CD4-positive, alpha-beta T cell treated with Interferon gamma for 1 hour (primary cell): Measurements from ENCODE around the gene SNX3.

Experiments
- DNase-seq: peaks from one replicate; pipeline ENCODE4 v3.0.0-alpha.2; 2020

SNX3 gene

DNA sequence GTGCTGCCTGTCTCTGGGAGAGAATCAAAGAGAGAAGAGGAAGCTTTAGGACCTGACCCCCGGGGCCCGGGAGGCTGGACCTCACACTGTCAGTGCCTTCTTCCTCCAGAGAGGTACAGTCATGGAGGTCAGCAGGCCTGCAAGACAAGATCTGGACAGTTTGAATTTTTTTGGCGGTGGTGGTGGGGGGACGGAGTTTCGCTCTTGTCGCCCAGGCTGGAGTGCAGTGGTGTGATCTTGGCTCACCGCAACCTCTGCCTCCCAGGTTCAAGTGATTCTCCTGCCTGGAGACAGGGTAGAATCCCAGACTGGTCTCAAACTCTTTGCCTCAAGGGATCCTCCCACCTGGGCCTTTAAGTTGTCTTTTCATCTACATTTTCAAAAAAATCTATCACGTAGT is 60.7 kb downstream of the SNX3 start:
- DNase-seq, result no peak

DNA sequence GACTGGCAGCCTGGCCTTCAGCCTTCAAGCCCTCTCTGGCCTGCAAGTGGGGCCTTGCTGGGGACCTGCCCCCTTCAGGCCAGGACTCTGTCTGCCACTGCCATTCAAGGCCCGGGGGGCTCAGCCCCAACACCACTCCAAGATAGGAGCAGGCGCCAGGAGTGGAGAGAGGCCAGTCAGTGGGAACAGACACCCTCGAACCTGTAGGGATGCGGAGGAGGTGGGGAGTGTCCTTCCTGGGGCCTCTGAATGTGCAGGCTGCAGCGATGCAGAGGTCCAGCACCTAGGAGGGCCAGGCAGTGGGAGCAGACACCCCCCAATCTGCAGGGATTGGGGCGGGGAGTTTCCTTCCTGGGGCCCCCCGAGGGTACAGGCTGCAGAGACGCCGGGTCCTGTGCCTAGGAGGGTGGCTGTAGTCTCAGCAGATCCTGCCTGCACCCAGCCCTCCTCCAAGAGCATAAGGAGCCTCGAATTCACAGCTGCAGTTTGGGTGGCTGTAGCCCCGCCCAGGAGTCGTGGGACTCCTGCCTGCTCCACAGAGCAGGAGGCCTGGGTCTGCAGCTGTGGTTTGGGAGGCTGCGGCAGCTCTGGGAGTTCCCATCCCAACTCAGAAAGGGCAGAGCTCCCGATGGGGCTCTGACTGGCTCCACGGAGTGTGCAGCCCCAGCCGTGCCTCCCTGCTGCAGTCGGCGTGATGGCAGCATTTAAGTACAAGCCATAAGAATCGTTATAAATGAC is 61.9 kb downstream of the SNX3 start:
- DNase-seq, result no peak

DNA sequence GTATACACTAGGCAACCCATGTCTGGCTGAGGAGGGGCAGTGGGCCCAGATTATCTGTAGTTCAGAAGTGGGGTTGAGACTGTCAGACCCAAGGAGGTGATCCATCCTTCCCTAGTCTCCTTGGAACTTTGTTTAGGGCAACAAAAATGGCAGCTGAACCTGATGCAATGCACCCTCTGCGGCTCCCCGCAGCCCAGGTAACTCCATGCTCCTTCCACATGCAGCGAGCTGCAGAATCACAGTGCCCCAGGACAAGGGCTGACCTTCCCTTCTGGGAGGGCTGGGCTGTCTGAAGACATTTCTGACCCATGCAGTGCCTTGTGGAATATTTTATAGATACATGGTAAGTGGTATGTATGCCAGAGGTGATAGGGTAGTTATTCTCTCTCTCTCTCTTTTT is 65.6 kb downstream of the SNX3 start:
- no peak for DNase-seq

DNA sequence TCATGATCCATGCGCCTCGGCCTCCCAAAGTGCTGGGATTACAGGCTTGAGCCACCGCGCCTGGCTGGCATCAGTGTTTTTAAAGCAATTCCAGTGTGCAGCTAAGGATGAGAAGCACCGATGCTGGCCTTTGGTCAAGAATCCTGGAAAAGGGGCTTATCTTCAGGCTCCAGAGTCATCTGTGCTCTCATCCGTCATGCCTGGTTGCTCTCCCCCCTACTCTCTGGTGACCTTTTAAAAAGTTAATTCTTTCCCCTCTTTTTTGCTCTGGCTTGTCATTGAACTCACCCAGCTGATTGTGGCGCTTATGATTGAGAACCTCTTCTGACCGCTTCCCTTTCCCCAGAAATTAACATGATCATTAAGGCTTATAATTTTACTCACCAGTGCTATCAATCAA is 66.3 kb downstream of the SNX3 start:
- no peak for DNase-seq

DNA sequence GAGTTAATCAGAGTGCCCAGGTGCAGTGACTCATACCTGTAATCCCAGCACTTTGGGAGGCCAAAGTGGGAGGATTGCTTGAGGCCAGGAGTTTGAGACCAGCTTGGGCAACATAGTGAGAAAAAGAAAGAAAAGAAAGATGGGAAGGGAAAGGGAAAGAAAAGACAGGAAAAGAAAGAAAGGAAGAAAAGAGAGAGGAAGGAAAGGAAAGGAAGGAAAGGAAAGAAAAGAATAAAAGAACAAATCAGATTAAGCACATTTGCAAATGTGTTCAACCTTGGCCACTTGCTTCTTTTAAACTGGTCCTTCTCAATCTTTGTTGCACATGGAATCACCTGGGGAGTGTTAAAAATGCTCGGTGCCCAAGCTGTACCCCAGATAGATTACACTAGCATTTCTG is 67.0 kb downstream of the SNX3 start:
- no peak for DNase-seq

DNA sequence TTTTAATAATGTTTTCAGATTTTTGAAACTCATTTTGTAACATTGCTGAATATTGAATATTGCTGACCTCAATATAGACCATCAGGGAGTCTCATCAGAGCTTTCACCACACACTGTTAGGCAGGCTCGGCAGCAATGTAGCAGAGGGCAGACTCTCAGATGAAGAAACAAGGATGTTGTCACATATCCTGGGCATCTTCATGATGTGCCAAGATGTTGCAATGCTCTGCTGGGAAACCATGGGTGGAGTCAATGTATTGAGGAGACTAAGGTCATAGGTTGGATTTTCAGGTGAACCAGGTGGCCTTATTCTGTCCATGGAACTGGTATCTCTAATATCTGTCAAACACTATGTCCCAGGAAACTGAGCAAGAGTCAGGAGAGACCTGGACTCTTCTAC is 67.7 kb downstream of the SNX3 start:
- no peak for DNase-seq

DNA sequence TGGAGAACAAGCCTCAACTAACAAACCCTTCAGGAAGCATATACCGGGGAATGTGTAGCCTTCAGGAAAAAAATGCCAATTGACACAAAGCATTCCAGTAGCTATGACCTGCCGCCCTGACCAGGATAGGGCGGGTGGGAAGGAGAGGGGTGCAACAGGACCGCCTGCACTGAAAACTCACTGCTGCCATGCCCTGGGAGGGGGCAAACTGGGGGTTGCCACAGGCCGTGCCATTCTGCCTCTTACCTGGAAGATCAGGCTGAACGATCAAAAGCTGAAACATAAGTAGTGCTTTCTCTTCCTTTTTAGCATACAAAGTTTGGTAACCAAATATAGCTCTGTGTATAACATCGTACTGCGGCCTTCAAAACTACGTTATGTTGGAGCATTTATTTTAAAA is 73.3 kb downstream of the SNX3 start:
- DNase-seq, result no peak

DNA sequence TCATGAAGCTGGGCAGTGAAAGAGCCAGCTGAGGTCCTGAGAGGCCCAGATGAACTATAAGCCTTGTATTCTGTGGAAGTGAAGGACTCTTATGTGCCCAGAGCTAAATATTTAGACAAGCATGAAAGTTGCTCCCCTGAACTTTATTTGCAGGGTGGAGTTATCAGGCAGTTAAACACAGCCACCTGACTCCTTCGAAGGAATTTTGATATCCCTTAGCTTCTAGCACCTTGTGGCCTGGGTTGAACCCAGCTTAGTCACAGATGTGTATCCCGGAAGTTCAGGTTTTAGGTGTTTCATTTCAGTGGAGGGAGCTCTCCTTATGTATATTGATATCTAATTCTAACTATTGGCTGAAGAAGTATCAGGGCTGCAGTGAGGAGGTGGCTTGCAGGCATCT is 74.6 kb downstream of the SNX3 start:
- DNase-seq, result no peak

DNA sequence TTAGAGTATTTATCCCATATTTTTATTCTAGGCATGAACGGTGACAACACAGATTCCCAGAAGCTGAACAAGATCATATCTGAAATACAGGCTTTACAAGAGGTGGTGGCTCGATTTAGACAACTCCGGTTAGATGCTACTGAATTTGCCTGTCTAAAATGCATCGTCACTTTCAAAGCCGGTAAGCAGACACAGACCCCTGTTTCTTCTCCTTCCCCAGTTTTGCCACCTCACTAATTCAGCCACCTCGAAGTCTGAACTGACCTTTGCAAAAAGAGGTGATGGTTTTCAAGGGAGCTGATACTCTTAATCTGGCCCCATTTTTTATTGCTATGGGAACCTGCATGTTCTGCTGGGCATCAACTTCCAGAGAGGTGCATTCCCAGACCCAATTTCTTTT is 80.1 kb downstream of the SNX3 start:
- DNase-seq, result no peak

DNA sequence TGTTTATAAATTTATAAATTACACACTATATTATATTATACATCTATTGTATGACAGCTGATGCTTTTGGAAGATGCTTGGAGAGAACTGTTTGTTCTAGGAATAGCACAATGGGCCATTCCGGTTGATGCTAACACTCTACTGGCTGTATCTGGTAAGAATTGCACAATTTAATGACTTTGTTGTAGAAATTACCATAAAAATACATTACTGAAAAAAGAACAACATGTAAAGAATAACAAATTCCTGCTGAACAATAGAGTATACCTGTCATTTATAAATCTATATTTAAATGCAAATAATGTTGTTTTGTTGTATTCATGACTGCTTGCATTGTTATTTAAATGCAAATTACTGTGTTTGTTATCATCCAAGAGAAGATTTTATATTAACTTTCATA is 80.6 kb downstream of the SNX3 start:
- no peak for DNase-seq

DNA sequence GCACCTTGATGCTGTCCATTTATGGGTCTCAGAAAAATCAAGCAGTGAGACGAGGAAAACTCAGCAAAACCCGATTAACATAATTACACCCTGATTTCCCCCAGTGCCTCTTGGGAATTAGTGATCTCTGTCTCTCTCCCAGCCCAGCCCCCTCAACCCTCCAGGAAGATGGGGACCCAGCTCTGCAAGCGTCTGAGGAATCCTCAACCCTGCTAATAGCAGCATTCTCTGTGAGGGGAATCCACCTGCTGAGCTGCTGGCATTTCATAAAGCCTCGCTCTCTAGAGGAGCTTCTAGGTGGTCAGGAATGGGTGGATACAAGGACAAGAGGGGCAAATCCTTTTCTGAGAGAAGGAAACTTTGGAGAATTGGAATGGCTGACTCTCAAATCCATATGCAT is 81.1 kb downstream of the SNX3 start:
- DNase-seq, result no peak

DNA sequence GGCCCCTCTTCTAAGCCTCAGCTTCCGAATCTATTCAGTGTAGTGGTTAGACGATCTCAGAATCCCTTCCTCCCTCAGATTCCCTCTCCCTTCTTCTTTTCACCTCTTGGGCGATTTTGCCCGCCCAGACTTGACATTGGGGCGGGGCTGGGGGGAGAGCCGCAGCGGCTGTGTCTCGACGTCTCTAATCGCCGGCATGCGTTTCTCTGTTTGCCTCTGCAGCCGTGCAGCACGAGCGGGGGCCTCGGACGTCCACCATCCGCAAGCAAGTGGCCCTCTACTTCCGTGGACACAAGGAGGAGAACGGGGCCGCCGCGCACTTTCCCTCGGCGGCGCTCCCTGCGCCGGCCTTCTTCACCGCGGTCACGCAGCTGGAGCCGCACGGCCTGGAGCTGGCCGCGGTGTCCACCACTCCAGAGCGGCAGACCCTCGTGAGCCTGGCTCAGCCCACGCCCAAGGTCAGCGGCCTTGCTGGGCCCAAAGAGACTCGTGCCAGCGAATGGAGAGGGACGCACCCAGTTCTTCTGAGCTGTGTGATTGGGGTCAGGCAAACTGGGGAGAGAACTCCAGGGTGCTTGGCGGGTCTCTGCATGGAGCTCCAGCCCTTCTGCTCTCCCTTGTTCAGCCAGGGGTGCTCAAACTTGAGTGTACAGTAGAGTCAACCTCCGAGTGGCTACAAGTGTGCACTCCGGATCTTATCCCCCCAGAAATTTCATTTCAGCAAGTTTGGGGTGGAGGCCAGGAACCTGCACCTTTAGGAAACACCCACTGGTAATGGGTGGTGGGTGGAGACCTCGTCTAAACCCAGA is 84.4 kb downstream of the SNX3 start:
- DNase-seq, result no peak

DNA sequence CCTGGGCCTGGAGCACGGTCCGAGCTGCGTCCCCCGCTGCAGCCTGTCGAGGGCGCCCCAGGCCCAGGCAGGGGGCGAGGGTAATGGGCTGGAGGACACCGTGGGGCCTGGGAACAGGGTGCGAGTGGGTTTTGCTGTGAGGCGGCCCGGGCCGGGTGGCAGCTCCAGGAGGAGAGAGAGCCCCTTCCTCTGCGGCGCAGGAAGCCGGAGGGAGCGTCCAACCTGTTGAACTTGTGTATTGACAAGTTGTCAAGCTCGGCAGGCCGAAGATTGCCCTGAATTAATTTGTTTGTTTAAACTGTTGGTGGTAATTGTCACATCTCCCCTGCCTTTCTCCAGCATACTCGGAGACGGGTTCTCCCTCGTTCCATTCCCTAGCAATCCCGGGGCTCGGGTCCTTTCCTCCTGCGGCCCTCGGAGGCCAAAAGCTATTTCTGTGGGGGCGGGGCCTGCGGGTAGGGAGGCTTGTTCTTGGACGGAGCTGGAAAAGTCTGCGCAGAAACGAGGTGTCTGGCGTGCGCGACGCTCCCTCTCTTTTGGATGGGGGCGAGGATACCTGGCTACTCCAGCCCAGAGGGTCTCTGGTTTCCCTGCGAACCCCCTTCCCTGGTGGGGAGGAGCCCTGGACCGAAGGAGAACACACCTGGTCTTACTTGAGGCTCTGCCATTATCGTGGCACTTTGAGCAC is 85.1 kb downstream of the SNX3 start:
- no peak for DNase-seq

DNA sequence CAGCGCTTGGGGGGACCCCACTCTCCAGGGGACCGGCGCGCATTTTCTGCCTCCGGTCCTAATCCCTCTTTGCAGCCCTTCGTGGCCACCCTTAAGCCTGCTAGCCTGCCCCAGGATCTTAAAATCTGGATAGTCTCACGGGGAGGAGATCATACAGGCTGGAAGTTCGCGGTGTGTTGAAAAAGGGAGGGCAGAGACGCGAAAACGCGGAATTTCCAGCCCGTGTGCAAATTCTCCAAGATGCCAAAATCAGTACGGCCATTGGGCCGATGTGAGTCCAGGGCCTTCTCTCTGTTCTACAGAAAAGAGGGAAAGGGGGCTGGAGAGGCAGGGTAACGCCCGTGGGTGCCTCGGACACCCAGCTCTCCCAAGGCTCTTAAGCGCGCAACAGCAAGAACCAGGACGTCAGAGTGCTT is 85.7 kb downstream of the SNX3 start:
- no peak for DNase-seq

DNA sequence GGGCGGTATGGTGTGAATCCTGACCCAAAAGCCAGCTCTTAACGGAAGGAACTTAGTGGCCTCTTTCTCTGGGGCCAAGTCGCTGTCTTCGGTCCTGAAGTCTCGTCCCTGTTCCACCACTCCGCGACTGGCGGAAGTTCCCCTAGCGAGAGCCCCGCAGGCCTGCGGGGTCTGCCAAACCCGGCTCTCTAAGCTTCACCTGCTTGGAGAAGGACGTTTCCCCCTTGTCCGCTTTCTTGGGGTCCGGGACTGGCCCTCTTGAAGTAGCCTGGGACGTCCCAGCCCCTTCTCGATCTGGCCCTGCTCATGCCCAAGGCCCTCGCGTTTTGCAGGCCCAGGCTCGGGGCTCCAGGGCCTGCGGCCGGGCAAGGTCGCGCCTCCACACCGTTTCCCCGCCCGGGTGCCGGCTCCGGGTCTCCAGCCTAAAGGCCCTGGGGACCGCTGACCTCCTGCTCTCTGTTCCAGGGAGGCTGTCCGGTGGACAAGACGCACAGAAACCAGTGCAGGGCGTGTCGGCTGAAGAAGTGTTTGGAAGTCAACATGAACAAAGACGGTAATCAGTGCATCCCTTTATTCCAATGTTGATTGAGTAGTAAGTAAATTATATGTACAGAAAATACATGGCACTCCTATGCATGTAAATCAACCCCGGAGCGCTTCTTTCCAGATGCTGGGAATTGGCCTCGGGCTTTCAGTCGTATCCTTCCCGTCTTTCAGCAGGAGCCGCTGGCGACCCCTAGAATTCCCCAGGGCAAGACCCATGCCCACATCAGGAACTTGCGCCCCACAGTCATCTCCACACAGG is 86.3 kb downstream of the SNX3 start:
- DNase-seq, result no peak

DNA sequence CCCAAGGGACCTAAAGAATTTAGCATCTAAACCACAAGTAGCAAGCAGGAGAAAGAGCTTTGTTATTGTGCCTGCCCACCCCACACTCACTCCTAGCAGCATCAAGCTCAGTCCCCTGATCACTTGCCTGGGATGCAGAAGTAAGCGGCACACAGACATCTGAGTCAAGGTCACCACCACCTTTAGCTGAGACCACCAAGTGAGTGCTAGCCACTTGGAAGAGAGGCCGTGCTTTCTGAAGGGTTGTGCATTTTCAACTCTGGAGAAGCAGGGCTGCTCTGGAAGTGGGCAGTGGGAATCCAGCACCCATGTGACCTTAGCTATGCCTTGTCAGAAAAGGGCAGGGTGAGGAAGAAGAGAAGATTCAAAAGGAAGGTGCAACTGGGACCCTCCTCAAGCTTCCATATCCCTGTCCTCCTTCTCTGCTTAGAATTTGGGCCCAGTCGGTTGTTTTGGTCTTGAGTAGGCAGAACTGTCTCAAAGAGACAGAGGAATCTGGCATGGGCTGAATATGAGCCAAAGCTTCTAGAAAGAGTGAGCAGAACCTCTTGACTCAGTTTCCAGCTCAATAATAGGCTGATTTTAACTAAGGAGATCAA is 88.8 kb downstream of the SNX3 start:
- DNase-seq, result no peak

DNA sequence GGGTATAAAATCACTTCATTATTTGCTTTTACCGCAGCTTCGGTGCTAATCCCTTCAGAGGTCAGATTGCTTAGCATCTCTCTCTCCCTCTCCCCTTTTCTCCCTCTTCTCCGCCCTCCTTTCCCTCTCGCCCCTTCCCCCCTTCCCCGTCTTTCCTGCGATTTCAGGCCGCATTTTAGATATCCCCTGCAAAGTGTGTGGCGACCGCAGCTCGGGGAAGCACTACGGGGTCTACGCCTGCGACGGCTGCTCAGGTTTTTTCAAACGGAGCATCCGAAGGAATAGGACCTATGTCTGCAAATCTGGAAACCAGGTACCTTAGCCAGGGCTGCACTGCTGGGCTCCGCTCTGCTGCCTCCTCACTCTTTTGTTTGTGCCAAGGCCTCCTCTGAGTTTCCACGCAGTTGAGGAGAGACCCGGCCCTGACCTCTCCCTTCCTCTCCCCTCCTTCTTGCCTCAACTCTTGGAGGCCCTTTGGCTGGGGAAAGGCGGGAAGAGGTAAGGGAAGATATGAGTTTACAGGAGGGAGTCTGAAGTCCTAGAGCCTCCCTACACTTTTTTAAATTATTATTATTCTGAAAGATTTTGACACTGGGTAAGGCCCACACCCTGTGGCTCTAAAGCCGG is 89.4 kb downstream of the SNX3 start:
- DNase-seq, result no peak

DNA sequence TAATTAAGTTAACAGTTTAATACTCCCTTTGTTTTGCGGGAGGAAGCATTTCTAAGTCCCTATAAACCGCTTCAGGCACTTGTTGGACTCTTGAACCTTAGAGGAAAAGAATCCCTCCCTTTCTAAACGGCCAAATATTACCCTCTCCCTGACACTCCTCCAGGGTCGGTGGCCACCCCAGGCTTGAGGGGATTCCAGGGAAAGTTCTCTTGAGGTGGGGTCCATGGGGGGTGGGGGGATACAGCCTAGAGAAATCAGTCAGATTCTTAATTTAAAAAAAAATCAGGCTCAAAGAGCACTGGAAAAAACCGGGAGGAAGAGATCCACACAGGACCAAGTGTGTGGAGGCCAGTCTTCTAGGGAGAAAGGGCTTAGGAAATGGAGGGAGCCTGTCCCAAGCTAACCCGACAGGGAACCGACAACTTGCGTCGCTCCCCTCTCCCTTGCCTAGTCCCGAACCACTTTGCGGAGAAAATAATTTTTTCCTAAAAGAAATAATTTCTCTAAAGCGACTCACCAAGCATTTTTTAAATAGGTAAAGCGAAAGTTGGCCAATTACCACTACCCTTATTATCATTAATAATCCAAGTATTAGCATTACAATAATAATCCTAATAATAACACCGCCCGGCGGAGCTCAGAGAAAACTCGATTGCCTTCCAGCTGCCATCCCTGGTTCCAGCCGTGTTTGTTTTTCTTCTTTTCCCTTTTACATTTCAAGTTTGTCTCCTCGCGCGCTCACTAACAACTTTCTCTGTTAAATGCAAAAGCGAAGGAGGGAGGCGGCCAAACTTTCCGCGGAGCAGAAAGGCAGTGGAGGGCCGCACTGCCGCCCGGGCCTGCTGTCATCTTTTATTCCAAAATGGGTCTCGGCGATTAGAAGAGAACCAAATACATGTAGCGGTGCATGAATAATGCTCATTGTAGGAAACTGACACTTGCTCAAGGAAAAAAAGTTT is 90.2 kb downstream of the SNX3 start:
- DNase-seq, result no peak

DNA sequence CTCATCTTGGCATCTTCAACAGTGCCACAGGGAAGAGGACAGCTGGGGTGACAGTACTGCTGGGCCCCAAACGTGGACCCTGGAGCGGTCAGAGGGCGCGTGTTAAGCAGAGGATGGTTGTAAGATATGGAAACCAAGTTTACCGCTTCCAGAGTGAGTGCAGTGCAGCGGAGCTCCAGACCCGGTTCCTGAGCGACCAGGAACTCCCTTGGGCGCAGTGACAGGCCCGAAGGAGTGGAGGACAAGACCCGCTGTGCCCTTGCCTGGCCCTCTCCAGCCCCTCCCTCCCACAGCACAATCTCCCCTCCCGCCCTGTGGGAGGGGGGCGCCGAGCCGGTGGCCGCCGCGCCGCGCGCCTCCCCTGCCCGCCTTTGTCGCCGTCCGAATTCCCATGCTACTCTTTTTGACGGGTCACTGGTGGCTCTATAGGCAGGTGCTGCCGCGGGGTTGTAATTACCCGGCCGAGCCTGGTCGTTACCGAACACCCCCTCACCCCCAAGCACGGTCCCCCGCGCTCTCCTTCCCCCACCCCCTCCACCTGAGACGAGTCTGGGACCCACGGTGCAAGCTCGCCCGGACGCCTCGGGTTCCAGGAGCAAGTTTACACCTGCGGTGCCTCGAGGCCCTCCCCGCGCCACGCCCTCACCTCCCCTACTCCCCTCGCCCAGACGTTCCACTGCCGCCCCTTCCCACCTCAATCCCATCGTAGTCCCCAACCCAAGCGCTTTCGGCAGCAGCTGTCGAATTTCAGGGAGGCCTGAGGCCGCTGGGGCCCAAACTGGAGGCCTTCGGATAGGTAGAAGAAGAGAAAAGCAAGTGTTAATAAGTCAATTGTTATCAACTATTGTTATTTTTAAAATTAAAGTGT is 91.1 kb downstream of the SNX3 start:
- DNase-seq, result no peak
